ENCODE data around the gene MT2A. TPM values are rescaled to one million over a fixed set of nuclear protein-coding genes. Genes with fewer than 3 reads are reported as not detected.

Gene MT2A
- total RNA-seq, 1 donor from 2014 or later = 112 TPM

DNA sequence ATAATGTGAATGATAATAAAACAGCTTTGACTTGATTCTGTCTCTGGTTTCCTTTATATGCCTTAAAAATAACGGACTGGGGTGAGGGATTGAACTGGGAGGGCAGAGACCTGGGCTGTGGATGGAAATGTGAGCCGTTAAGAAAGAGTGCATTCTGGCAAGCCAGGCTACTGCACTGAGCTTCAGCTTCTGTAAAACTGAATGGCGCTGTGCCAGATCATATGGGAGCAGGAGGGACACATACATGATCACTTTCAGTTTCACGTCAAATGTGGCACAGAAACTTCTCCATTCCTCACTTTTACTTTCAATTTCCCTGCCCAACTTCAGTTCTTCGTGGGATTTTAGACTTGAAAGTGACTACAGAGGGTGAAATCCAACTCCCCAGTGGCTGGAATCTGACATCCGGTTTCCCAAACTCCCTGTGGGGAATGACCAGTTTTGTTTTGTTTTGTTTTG lies 1.1 kb downstream of the MT2A start:
- no peak for TF ChIP-seq EZH2 (IDR thresholded peaks at IDR 0.05; ENCODE audit: insufficient read depth, low read length)
- TF ChIP-seq, protein P1, sequence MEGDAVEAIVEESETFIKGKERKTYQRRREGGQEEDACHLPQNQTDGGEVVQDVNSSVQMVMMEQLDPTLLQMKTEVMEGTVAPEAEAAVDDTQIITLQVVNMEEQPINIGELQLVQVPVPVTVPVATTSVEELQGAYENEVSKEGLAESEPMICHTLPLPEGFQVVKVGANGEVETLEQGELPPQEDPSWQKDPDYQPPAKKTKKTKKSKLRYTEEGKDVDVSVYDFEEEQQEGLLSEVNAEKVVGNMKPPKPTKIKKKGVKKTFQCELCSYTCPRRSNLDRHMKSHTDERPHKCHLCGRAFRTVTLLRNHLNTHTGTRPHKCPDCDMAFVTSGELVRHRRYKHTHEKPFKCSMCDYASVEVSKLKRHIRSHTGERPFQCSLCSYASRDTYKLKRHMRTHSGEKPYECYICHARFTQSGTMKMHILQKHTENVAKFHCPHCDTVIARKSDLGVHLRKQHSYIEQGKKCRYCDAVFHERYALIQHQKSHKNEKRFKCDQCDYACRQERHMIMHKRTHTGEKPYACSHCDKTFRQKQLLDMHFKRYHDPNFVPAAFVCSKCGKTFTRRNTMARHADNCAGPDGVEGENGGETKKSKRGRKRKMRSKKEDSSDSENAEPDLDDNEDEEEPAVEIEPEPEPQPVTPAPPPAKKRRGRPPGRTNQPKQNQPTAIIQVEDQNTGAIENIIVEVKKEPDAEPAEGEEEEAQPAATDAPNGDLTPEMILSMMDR (IDR thresholded peaks at IDR 0.05; ENCODE audit: insufficient read depth, low read depth, low read length) = no peak
- peak; percentile 83 for DNase-seq (ENCODE audit: low read depth)
- Histone ChIP-seq H3K4me2 (ENCODE audit: low read length) (peak overlapping the region; percentile 88), H3K27ac (ENCODE audit: low read depth, low read length) (peak overlapping the region; percentile 98), H3K36me3 (ENCODE audit: insufficient read depth, low read length) (no peaks in the 10 kb centered on the region), H3K27me3 (ENCODE audit: insufficient read depth, low read length) (no peaks in the 10 kb centered on the region), H4K20me1 (ENCODE audit: insufficient read depth, low read length) (peaks cover 5% of the 10 kb centered on the region), H3K9me3 (ENCODE audit: insufficient read depth, low read depth, low read length) (no peaks in the 10 kb centered on the region), H3K4me3 (ENCODE audit: insufficient read depth, low read depth, low read length) (peak overlapping the region; percentile 97), H3K79me2 (ENCODE audit: insufficient read depth, low read length) (peaks cover 20% of the 10 kb centered on the region), H2AFZ (ENCODE audit: low read depth, low read length) (no peak overlapping the region), H3K4me1 (ENCODE audit: insufficient read depth, low read length) (peaks cover 67% of the 10 kb centered on the region), H3K9ac (ENCODE audit: low read length) (peak overlapping the region; percentile 92)
- Mint-ChIP-seq H3K36me3 (ENCODE audit: low read depth, unreplicated experiment) (no peaks in the 10 kb centered on the region), H3K27ac (ENCODE audit: unreplicated experiment) (peak overlapping the region; percentile 95), H3K4me3 (ENCODE audit: unreplicated experiment) (peak overlapping the region; percentile 90), H3K27me3 (ENCODE audit: low read depth, unreplicated experiment) (peaks cover 2% of the 10 kb centered on the region), H3K9me3 (ENCODE audit: unreplicated experiment) (peaks cover 3% of the 10 kb centered on the region), H3K4me1 (ENCODE audit: low read depth, unreplicated experiment) (peaks cover 35% of the 10 kb centered on the region)
- FAIRE-seq = no peak

- peaks cover 20% of the 10 kb centered on the region for H3K79me2 ChIP-seq (ENCODE audit: insufficient read depth, low read length)
- H3K4me3 ChIP-seq (ENCODE audit: insufficient read depth, low read depth, low read length) = peak overlapping the region; percentile 97
- peaks cover 73% of the 10 kb centered on the region for H3K4me1 ChIP-seq (ENCODE audit: insufficient read depth, low read length)
- H3K4me1 Mint-ChIP-seq (ENCODE audit: low read depth, unreplicated experiment) = peaks cover 37% of the 10 kb centered on the region
- H3K36me3 Mint-ChIP-seq (ENCODE audit: low read depth, unreplicated experiment) = no peaks in the 10 kb centered on the region
- FAIRE-seq (no peak), DNase-seq (ENCODE audit: low read depth) (peak; percentile 96)
- peak overlapping the region; percentile 95 for H3K27ac Mint-ChIP-seq (ENCODE audit: unreplicated experiment)
- peaks cover 3% of the 10 kb centered on the region for H3K9me3 Mint-ChIP-seq (ENCODE audit: unreplicated experiment)
- peak overlapping the region; percentile 90 for H3K4me3 Mint-ChIP-seq (ENCODE audit: unreplicated experiment)
- peaks cover 5% of the 10 kb centered on the region for H4K20me1 ChIP-seq (ENCODE audit: insufficient read depth, low read length)
- H3K36me3 ChIP-seq (ENCODE audit: insufficient read depth, low read length) = no peaks in the 10 kb centered on the region
- H3K27ac ChIP-seq (ENCODE audit: low read depth, low read length) = peak overlapping the region; percentile 98
- no peak for TF ChIP-seq EZH2 (IDR thresholded peaks at IDR 0.05; ENCODE audit: insufficient read depth, low read length)
- TF ChIP-seq, protein P1 (IDR thresholded peaks at IDR 0.05; ENCODE audit: insufficient read depth, low read depth, low read length) = no peak
- H2AFZ ChIP-seq (ENCODE audit: low read depth, low read length) = no peak overlapping the region
- H3K27me3 Mint-ChIP-seq (ENCODE audit: low read depth, unreplicated experiment) = no peaks in the 10 kb centered on the region
- peak overlapping the region; percentile 88 for H3K4me2 ChIP-seq (ENCODE audit: low read length)
- no peaks in the 10 kb centered on the region for H3K9me3 ChIP-seq (ENCODE audit: insufficient read depth, low read depth, low read length)
- H3K27me3 ChIP-seq (ENCODE audit: insufficient read depth, low read length) = no peaks in the 10 kb centered on the region
- peak overlapping the region; percentile 92 for H3K9ac ChIP-seq (ENCODE audit: low read length)
These were observed 1.7 kb downstream of the MT2A start for GRCh38 chr16:56610017-56610608.

GRCh38 chr16:56610609-56611111 lies 2.3 kb downstream of the MT2A start:
- Mint-ChIP-seq H3K4me1 (ENCODE audit: low read depth, unreplicated experiment) (peaks cover 37% of the 10 kb centered on the region), H3K36me3 (ENCODE audit: low read depth, unreplicated experiment) (no peaks in the 10 kb centered on the region), H3K4me3 (ENCODE audit: unreplicated experiment) (peak overlapping the region; percentile 90), H3K27me3 (ENCODE audit: low read depth, unreplicated experiment) (no peaks in the 10 kb centered on the region), H3K9me3 (ENCODE audit: unreplicated experiment) (peaks cover 3% of the 10 kb centered on the region), H3K27ac (ENCODE audit: unreplicated experiment) (peak overlapping the region; percentile 95)
- Histone ChIP-seq H3K9ac (ENCODE audit: low read length) (peak overlapping the region; percentile 92), H3K4me1 (ENCODE audit: insufficient read depth, low read length) (peaks cover 75% of the 10 kb centered on the region), H3K9me3 (ENCODE audit: insufficient read depth, low read depth, low read length) (no peaks in the 10 kb centered on the region), H3K79me2 (ENCODE audit: insufficient read depth, low read length) (peaks cover 20% of the 10 kb centered on the region), H2AFZ (ENCODE audit: low read depth, low read length) (no peak overlapping the region), H3K4me2 (ENCODE audit: low read length) (peak overlapping the region; percentile 88), H3K4me3 (ENCODE audit: insufficient read depth, low read depth, low read length) (peak overlapping the region; percentile 97), H3K36me3 (ENCODE audit: insufficient read depth, low read length) (no peaks in the 10 kb centered on the region), H3K27me3 (ENCODE audit: insufficient read depth, low read length) (no peaks in the 10 kb centered on the region), H3K27ac (ENCODE audit: low read depth, low read length) (peak overlapping the region; percentile 98), H4K20me1 (ENCODE audit: insufficient read depth, low read length) (peaks cover 5% of the 10 kb centered on the region)
- DNase-seq (ENCODE audit: low read depth) (no peak), FAIRE-seq (no peak)
- TF ChIP-seq EZH2 (IDR thresholded peaks at IDR 0.05; ENCODE audit: insufficient read depth, low read length) = no peak
- TF ChIP-seq, protein P1 (IDR thresholded peaks at IDR 0.05; ENCODE audit: insufficient read depth, low read depth, low read length) = no peak

Data from astrocyte (in vitro differentiated cells and primary cell).